PFSK-1 (cell line): ENCODE measurements around the gene IFITM2.

Experiments
- POLR2AphosphoS5 ChIP-seq: IDR thresholded peaks from 2 replicates; pipeline ENCODE4 v1.6.1; 2012; ENCODE audit warnings: low read depth, mild to moderate bottlenecking, control low read depth, low read length, moderate library complexity
- SIN3A ChIP-seq: IDR thresholded peaks from 2 replicates; pipeline ENCODE4 v1.6.1; 2012; ENCODE audit warnings: mild to moderate bottlenecking, low read length, moderate library complexity, borderline replicate concordance; ENCODE audit not compliant: insufficient read depth
- TF ChIP-seq, protein P1 (sequence below), 2 experiments: IDR thresholded peaks; 2 replicates each; pipeline versions ENCODE4 v1.6.1 to v1.8.0; 2011 to 2012; ENCODE audit warnings: low read depth in 2 of 2, low read length in 2 of 2, control low read depth in 1 of 2, inconsistent platforms in 1 of 2, mild to moderate bottlenecking in 1 of 2, moderate library complexity in 1 of 2; ENCODE audit not compliant: insufficient read depth in 1 of 2

DNA sequence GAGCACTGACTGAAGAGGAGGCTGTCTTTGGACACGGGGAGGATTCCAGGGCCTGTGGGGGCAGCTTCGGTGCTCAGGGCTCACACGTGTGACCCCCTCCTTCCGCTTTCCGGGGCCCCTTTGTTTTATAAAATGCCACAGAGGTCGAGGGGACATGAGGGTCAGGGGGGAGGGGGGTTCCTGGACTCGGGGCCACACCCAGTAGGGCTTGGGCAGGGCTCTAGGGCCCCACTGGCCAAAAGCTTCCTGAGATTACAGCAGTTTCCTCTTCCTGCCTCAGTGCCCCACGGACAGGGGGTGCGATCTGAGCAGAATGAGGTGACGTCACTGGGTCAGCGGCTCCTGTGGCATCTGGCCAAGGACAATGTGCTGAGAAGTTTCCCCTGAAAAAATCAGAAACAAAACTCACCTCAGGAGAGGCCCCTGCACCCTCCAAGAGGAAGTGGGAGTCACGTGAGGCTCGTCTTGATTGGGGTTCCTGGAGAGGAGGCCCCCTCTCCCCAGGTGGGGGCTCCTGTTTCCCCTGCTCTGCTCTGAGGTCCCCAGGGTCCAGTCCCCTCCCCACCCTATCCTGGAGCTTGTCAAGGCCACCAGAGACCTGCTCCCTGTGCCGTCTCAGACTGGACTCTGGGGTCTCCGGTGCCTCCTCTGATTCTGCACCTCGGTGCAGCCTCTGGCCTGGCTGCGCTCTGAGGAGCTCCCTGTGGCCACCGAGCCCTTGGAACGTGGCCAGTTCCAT is 19.4 kb downstream of the IFITM2 start:
- TF ChIP-seq, protein P1, sequence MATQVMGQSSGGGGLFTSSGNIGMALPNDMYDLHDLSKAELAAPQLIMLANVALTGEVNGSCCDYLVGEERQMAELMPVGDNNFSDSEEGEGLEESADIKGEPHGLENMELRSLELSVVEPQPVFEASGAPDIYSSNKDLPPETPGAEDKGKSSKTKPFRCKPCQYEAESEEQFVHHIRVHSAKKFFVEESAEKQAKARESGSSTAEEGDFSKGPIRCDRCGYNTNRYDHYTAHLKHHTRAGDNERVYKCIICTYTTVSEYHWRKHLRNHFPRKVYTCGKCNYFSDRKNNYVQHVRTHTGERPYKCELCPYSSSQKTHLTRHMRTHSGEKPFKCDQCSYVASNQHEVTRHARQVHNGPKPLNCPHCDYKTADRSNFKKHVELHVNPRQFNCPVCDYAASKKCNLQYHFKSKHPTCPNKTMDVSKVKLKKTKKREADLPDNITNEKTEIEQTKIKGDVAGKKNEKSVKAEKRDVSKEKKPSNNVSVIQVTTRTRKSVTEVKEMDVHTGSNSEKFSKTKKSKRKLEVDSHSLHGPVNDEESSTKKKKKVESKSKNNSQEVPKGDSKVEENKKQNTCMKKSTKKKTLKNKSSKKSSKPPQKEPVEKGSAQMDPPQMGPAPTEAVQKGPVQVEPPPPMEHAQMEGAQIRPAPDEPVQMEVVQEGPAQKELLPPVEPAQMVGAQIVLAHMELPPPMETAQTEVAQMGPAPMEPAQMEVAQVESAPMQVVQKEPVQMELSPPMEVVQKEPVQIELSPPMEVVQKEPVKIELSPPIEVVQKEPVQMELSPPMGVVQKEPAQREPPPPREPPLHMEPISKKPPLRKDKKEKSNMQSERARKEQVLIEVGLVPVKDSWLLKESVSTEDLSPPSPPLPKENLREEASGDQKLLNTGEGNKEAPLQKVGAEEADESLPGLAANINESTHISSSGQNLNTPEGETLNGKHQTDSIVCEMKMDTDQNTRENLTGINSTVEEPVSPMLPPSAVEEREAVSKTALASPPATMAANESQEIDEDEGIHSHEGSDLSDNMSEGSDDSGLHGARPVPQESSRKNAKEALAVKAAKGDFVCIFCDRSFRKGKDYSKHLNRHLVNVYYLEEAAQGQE (IDR thresholded peaks at IDR 0.05; ENCODE audit: insufficient read depth in 1 of 2, low read depth in 2 of 2, low read length in 2 of 2), result no peak
- 0 out of 2 replicates have a peak, but pooled peaks have one; percentile 33 for TF ChIP-seq POLR2AphosphoS5
- TF ChIP-seq SIN3A, result no peak
